ENCODE results near the gene C2orf42.
"Not testable (repeated sequence)": the region's sequence is repeated elsewhere in the genome, so short reads cannot be mapped to it uniquely, and the experiment has no call there.

Gene C2orf42

DNA sequence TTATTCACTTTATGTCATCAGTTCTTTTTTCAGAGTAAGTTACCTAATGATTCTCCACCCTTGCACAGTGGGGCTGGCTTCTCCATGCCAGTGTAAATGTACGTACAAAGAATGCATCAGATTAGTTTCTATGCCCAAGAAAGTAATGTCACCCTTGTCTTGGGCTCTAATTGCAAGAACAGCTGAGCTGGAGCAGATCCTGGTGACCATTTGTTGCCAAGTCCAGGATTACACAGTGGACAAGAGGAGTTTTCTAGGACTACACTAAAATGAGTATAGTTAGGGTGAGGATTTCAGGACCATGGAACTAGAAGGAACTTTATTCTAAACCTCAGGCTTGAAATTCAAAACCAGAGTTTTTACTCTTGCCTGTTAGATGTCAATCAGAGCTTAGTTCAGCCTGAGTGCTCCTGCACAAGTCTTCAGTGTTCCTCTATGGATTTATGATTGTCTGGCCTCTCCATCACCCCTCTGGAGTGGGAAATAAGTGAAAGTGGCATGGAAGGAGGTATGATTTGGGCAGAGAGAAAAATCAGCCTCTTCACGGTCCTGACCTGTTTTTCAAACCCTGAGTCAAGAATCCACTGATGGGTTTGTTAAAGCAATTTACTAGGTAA lies 73.8 kb downstream of the C2orf42 start:
- TF ChIP-seq, protein P1, sequence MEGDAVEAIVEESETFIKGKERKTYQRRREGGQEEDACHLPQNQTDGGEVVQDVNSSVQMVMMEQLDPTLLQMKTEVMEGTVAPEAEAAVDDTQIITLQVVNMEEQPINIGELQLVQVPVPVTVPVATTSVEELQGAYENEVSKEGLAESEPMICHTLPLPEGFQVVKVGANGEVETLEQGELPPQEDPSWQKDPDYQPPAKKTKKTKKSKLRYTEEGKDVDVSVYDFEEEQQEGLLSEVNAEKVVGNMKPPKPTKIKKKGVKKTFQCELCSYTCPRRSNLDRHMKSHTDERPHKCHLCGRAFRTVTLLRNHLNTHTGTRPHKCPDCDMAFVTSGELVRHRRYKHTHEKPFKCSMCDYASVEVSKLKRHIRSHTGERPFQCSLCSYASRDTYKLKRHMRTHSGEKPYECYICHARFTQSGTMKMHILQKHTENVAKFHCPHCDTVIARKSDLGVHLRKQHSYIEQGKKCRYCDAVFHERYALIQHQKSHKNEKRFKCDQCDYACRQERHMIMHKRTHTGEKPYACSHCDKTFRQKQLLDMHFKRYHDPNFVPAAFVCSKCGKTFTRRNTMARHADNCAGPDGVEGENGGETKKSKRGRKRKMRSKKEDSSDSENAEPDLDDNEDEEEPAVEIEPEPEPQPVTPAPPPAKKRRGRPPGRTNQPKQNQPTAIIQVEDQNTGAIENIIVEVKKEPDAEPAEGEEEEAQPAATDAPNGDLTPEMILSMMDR (IDR thresholded peaks at IDR 0.05): no peak
- DNase-seq (ENCODE audit: low spot score): no peak
- Histone ChIP-seq H3K27ac (no peak overlapping the region), H3K4me3 (no peak overlapping the region)

DNA sequence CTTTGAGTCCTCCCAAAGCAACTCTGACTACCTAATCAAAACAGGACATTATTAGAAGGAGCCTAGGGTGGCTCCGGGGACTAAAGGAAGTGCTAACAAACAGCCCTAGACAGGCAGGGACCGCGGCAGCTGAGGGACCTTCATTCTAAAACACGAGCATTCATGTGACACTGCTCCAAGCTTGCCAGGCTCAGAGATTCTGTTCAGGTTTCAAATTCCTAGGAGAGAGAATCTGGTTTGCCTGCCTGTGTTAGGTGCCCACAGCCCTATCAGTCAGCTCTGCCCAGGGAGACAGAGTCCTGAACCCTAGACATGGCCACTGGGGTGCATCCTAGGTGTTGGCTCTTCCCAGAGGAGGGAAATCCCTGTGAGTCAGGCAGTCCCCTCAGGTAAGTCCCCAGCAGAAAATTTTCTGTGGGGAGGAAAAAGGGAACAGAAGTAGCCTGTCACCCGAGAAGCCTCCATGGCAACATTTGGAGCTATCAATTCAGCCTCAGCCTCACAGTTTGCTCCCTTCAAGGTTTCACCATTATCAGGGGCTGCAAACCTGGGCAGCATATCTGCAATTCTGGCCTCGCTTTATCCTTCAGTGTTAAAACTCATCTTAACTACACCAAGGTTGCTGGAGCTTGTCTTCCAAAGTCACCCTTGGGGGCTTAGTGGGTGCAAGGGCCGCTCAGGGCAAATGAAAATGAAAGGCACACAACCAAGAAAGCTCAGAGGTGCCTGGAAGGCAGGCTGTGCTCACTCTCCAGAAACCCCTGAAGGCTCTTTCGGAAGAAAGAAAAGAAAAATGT lies 75.0 kb downstream of the C2orf42 start:
- H3K4me3 ChIP-seq: no peak overlapping the region
- DNase-seq (ENCODE audit: low spot score): no peak
- TF ChIP-seq, protein P1 (IDR thresholded peaks at IDR 0.05): no peak
- H3K27ac ChIP-seq: no peak overlapping the region

DNA sequence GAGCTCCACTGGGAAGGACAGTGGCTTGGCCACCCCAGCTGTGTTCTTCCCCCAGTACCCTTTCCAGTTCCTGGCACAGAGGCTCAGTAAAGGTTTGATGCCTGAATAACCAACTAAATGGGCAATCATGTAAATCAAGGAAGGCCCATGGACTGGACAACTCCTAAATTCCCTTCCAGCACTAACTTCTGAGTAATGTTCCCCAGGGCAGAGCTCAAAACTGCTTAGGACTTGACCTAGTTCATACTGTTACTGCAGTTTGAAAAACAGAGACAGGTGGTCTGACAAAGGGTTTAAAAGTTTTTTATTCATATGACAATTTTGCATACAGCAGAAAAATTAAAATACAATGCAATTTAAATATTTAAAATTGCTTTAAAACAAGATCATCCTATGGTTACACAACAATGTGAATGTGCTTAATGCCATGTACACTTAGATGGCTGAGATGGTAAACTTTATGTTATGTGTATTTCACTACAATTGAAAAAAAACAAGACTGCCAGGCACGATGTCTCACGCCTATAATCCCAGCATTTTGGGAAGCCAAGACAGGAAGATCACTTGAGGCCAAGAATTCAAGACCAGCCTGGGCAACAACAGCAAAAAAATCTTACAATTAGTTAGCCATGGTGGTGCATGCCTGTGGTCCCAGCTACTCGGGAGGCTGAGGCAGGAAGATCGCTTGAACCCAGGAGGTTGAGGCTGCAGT lies 77.3 kb downstream of the C2orf42 start:
- no peak overlapping the region for H3K4me3 ChIP-seq
- DNase-seq (ENCODE audit: low spot score): no peak
- TF ChIP-seq, protein P1 (IDR thresholded peaks at IDR 0.05): no peak

DNA sequence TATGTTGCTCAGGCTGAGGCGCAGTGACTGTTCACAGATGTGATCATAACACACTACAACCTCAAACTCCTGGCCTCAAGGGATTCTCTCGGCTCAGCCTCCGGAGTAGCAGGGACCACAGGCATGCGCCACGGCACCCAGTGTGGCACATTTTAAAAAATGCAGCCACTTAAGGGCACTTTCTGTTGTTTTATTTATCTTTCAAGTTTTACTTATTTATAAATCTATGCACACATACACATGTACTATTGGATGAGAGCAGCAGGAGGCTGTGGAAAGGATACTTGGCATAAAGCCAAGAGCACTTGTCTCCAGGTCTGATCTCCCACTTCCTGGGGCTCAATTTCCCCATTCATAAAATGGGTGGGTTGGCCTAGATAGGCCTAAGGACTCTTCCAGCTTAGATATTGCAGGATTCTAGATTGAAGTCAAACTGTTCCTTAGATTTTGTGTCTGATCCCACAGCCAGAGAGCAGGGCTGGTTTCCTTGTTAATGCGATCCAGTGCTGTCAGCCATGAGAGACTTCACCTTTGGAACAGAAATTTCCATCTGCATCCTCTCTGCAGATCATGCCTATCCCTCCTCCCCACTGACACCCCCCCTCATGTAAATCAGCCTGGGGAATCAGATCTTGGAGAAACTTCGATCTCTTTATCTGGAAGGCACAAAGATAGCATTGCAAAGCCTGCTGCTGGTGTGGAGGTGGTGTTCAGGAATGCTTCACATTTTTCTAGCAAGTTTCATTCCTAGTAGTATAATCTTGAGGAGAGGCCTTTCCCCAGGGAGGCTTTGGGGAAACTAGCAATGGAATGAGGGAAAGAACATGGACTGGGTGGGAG lies 78.8 kb downstream of the C2orf42 start:
- H3K27ac ChIP-seq: peak overlapping the region in 1 of 2 donors; percentile 56
- TF ChIP-seq, protein P1 (IDR thresholded peaks at IDR 0.05): no peak

More for the DNA sequence above, 77.3 kb downstream of the C2orf42 start:
- no peak overlapping the region for H3K27ac ChIP-seq

DNA sequence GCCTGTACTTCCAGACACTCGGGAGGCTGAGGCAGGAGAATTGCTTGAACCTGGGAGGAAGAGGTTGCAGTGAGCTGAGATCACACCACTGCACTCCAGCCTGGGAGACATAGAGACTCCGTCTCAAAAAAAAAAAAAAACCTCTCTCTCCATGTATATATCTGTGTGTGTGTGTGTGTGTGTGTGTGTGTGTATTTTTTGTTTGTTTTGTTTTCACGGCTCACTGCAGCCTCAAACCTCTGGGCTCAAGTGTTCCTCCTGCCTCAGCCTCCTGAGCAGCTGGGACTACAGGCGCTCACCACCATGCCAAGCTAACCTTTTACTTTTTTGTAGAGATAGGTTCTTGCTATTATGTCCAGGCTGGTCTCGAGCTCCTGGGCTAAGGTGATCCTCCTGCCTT lies 80.4 kb downstream of the C2orf42 start:
- not testable (repeated sequence) for H3K4me3 ChIP-seq; DNase-seq (ENCODE audit: low spot score); H3K27ac ChIP-seq

More for the DNA sequence above, 78.8 kb downstream of the C2orf42 start:
- no peak overlapping the region for H3K4me3 ChIP-seq
- no peak for DNase-seq (ENCODE audit: low spot score)

DNA sequence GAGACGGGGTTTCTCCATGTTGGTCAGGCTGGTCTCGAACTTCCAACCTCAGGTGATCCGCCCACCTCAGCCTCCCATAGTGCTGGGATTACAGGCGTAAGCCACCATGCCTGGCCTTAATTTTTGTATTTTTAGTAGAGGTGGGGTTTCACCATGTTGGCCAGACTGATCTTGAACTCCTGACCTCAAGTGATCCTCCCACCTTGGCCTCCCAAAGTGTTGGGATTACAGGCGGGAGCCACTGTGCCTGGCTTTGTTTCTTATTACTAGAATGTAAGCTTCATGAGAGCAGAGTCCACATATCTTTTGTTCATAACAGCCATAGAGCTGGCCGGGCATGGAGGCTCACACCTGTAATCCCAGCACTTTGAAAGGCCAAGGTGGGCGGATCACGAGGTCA lies 84.7 kb downstream of the C2orf42 start:
- not testable (repeated sequence) for H3K4me3 ChIP-seq; DNase-seq (ENCODE audit: low spot score); H3K27ac ChIP-seq

DNA sequence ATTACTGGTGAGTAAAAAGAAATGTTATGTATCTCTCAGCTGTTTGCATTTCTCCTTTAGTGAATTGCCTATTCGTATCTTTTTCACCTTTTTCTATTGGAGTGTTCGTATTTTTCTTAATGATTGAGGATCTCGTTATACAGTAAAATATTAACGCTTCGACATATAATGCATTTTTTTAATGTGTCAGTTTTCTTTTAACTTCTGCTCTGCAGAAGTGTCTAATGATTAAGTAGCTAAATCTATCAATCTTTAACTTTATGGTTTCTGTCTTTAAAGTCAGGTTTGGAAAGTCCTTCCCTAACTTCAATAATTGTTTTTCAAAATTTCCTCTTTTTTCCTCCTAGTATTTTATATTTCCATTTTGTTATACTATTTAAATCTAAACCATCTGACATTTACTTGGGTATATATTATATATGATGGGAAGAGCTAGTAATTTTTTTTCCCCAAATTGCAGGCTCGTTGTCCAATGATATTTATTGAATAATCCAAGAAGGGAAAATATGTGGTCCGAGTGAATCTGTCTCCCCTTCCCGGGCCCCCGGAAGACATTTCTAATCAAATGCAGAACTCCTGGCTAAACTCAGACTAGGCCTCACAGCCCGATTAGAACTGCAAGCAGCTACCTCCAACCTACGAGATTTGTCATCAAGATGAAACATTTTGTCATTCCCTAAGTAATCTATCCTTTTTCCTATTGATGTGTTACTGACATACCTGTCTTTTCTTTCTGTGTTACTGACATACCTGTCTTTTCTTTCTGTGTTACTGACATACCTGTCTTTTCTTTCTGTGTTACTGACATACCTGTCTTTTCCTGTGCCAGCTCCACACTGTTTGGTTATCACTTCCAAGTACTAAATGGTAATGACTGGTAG lies 86.3 kb downstream of the C2orf42 start:
- DNase-seq (ENCODE audit: low spot score): no peak
- Histone ChIP-seq H3K27ac (no peak overlapping the region), H3K4me3 (no peak overlapping the region)
- TF ChIP-seq, protein P1 (IDR thresholded peaks at IDR 0.05): no peak
